GM21381 (cell line): ENCODE results near the gene USP15.
A peak's percentile ranks its signal among the peaks of the same experiment; 100 is the strongest.

Experiments
- ATAC-seq: cut with Tn5 transposase; IDR thresholded peaks from one replicate; pipeline ENCODE4 v1.9.1; 2021; ENCODE audit warnings: mild to moderate bottlenecking, moderate library complexity; ENCODE audit not compliant: unreplicated experiment

USP15 gene

DNA sequence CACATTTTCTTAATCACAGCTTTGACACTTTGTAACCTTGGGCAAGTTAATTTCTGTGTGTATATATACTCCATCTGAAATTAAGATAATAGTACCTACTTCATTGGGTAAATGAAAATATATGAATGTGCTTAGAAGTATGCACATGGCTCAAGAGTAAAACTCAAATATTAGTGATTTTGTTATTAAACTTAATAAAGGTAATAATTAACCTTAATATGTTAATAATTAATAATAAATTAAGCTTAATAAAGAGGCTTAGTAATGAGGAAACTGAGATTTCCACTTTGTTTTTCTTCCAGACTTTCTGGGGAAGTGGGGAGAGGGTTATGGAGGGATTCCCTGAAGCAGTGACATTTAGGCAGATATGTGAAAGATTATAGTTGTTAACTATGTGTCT lies 19.8 kb downstream of the USP15 start:
- ATAC-seq = no peak

- ATAC-seq = no peak
Observed at GRCh38 chr12:62282057-62282774, 22.0 kb downstream of the USP15 start.

DNA sequence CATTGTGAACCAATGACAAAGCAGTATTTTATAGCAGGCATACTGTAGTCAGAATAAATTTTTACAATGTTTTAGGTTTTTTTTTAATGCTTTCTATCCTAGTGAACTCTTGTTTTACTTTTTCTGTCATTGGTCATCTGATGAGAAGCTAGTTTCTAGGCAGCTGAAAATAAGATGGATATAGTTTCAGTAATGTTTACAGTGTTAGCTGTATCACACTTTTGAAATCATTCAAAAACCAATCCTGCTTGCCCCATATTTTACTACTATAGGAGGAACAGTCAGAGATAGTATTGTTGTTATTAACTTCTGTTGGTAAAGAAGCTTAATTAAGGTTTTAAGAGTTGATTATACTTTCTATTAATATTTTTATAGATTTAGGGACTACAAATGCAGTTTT lies 24.5 kb downstream of the USP15 start:
- ATAC-seq = no peak

DNA sequence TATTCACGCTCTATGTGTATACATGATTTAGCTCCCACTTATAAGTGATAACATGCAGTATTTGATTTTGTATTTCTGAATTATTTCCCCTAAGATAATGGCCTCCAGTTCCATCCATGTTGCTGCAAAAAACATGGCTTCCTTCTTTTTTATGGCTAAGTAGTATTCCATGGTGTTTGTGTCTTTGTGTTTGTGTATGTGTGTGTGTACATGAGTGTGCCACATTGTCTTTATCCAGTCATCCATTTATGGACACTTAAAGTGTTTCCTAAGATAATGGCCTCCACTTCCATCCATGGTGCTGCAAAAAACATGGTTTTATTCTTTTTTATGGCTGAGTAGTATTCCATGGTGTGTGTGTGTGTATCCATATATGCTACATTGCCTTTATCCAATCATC lies 25.1 kb downstream of the USP15 start:
- ATAC-seq = no peak

- ATAC-seq = no peak
Observed at GRCh38 chr12:62288328-62288727, 28.1 kb downstream of the USP15 start.

DNA sequence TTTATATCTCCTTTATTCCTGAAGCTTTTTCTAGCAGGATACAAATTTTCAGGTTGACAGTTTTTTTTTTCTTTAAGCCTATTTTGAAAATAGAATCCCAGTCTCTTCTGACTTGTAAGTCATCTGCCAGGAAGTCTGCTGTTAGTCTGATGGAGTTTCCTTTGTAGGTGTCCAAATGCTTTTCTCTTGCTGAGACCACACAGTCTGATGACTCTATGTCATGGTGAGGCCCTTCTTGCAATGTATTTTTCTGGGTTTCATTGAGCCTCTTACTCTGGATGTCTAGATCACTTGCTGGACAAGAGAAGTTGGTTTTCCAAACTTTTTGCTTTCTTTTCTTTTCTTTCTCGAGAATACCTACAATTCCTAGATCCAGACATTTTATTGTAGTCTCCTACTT lies 30.6 kb downstream of the USP15 start:
- ATAC-seq = no peak

- ATAC-seq = no peak
Observed at GRCh38 chr12:62291864-62292760, 31.9 kb downstream of the USP15 start.

DNA sequence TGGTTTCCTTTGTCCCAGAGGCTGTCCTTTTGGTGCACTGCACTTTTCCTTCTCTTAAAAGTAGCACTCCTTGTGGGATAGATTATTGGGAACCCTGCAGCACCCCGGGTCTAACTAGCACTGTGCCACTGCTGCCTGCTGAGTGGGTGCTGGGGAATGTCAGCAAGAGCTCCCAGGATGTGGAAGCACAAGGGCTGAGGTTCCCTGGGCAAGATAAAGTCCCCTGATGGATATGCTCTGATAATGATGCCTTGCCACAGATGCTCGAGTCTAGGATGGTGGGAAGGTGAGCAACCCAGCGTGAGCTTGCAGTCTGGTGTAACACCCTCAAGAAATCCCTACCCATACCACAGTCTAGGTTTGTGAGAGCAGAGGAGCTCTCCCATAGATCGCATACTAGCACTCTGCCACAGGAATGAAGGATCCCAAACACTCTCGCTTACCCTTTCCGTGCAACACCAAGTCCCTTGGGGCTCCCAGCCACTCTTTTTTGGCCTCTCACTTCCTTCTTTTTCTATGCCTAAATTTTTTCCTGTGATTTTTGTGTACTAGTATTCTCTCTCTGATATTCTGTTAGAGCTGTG lies 32.6 kb downstream of the USP15 start:
- ATAC-seq = no peak

GRCh38 chr12:62294378-62294777 lies 34.2 kb downstream of the USP15 start:
- no peak for ATAC-seq

DNA sequence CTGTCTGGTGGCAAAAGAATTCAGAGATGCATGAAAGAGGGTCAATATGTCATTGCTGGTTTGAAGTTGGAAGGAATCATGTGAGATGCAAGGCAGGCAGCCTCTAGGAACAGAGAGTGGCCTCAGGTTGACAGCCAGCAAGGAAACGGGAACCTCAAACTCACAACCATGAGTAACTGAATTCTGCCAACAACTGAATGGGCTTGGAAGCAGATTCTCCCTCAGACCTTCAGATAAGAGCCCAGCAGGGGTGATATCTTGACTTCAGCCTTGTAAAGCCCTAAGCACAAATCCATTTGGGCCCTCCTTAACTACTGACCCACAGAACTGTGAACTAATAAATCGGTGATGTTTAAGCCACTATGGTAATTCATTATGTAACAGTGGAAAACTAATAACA lies 35.8 kb downstream of the USP15 start:
- no peak for ATAC-seq

DNA sequence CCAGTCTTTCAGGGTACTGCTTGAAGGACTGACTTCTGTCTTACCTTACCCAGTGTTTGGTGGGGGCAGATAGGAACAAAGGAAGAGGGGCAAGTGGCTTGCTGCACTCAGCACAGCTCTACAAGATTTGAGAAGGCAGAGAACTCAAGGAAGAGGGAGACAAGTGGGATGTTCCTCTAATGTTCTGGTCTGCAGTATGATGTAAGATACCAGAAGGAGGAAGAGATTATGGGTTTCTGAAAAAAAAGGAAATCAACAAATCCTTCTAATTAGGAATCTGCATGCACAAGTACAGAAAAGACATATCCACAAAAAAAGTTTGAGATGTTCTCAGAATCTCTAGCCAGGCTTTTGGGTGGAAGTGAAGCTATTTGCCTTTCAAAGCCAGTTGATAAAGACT lies 37.1 kb downstream of the USP15 start:
- no peak for ATAC-seq

DNA sequence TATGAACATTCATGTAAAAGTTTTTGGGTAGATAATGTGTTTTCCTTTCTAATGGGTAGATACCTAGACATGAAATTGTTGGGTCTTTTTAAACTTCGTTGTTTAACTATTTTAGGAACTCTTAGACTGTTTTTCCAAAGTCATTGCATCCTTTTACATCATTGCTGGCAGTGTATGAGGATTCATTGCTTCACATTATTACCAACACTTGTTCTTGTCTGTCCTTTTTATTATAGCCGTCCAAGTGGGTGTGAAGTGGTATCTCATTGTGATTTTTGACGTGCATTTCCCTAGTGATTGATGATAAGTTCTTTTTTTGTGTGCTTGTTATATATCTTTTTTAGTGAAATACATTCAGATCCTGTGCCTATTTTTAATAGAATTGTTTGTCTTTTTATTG lies 39.4 kb downstream of the USP15 start:
- ATAC-seq = no peak

DNA sequence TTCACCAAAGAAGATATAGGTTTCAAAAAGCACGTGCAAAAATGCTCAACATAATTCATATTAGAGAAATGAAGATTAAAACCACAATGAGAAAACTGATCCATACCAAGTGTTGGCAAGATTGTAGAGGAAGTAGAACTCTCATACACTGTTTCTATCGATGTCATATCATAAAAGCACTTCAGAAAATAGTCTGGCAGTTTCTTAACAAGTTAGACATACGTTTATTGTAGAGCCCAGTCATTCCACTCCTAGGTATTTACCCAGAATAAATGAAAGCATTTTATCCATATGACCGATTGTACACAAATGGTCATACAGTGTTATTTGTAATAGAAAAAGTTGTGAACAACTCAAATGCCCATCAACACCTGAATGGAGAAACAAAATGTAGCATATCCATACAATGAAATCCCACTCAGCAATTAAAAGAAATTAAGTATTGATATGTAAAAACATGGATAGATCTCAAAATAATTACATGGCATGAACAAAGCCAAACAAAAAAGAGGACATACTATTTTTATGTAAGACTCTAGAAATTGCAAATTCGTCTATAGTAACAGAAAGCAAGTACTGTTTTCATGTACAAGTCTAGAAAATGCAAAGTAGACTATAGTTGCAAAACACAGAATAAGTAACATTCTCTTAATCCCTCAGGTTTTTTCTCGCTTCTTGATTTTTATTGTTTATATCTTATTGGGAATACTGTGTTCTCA lies 41.0 kb downstream of the USP15 start:
- peak; percentile 69 for ATAC-seq

- no peak for ATAC-seq
Observed at GRCh38 chr12:62301799-62302133, 41.6 kb downstream of the USP15 start.

DNA sequence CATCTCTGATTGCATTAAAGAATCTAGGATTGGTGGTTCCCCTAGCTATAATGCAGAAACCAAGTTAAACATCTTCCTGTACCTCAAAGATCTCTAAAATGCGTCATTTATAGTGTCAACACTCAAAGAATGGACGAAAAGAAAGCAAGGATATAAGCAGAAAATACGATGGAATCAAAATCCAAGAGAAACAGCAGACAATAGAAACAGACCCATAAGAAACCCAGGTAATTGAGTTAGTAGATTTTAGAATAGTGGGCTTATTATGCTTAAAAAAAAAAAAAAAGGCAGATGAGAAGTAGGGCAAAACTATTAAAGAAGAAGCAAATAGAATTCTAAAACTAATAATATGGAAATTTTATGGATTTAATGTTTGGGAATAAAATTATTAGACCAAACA lies 44.4 kb downstream of the USP15 start:
- ATAC-seq = no peak

GRCh38 chr12:62305778-62306177 lies 45.6 kb downstream of the USP15 start:
- no peak for ATAC-seq

DNA sequence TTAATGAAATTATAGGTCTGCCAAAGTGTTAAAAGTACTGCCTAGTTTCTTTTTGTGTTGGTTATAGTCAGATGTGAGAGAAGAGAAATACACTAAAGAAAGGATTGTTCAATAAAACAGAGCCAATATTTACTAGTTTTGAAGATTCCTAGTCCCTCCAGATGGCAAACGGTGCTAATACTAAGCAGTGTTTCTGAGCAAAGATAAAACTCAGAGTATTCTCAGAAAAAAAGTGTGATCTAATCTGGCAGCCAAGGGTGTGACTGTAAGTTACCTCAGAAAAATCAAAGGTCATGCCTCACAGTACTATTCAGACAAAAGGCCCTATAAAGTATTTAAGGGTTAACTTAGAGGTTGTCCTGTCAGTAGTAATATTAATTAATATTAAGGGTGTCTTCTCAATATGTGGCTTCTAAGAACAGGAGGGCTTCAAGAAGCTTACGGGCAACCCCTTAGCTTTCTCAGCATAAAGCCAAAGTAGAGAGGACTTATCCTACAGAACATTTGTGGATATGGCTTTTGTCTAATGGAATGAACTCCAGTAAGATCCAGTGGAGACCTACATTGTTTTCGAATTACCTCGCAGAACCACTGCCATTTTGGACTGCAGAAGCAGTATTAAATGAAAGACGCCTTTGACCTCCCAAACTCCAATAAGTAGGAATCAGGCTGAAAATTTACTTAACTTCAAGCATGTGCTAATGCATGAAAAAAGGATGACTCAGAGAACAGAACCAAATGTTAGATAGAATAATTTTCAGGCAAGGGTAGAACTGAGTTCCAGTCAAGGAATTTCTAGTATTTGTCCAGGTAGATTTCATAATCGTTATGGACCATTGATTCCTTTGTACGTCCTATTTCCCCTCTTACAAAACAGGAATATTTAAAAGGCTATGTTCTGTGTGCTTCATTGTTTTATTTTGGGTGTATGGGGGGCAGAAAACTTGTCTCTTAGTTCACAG lies 46.6 kb downstream of the USP15 start:
- no peak for ATAC-seq

DNA sequence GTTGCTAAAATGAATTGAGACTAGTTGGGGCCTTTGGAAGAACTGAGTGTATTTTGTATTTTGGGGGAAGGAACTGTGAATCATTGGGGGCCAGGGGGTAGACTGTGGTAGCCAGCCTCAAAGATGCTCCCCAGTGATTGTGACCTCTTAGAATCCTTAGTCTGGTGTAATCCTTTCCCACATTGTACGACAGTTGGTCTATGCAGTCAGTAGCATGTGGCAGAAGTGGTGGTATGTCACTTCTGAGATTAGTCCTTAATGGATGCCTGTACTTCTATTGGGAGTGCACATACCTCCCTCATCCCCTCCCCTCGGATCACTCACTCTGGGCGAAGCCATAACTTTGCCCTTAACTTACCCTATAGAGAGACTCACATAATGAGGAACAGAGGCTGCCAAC lies 48.0 kb downstream of the USP15 start:
- ATAC-seq = no peak

- ATAC-seq = no peak
Observed at GRCh38 chr12:62313727-62314380, 53.6 kb downstream of the USP15 start.

DNA sequence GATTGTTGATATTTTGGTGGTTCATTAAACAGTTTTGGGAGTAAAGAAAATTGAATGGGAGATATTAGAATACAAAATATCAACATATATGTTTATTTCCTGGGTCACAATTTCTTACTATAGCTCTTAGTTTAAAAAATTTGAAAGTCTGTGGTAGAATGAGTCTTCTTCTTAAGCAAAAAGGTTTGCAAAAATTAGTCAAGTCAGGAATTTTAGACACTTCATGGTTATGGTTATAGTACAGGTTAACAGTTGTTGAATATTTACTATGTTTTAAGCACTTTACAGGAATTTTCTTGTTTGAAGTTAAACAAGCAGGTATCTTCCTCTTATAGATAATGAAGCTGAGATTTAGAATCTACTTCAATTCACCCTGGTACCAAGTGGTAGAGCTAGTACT lies 56.8 kb downstream of the USP15 start:
- no peak for ATAC-seq
